GM18502 (cell line): ENCODE data around the gene TMEM179.
"Not testable (repeated sequence)": the region's sequence is repeated elsewhere in the genome, so short reads cannot be mapped to it uniquely, and the experiment has no call there.

ENCODE experiments used
- ATAC-seq: cut with Tn5 transposase; IDR thresholded peaks from one replicate; pipeline ENCODE4 v1.9.1; 2021; ENCODE audit warnings: mild to moderate bottlenecking; ENCODE audit not compliant: unreplicated experiment, poor library complexity

TMEM179 gene

GRCh38 chr14:104589338-104590195 lies 15.0 kb downstream of the TMEM179 start:
- no peak for ATAC-seq

GRCh38 chr14:104588066-104588857 lies 16.3 kb downstream of the TMEM179 start:
- no peak for ATAC-seq

- no peak for ATAC-seq
Observed at GRCh38 chr14:104587641-104588040, 16.9 kb downstream of the TMEM179 start.

- no peak for ATAC-seq
Observed at GRCh38 chr14:104586832-104587620, 17.5 kb downstream of the TMEM179 start.

- ATAC-seq, result no peak
Observed at GRCh38 chr14:104585966-104586697, 18.4 kb downstream of the TMEM179 start.

- no peak for ATAC-seq
Observed at GRCh38 chr14:104584557-104584956, 20.0 kb downstream of the TMEM179 start.

- ATAC-seq, result no peak
Observed at GRCh38 chr14:104583424-104584306, 20.9 kb downstream of the TMEM179 start.

- ATAC-seq, result no peak
Observed at GRCh38 chr14:104582662-104583061, 21.9 kb downstream of the TMEM179 start.

- no peak for ATAC-seq
Observed at GRCh38 chr14:104582005-104582404, 22.6 kb downstream of the TMEM179 start.

GRCh38 chr14:104581521-104581920 lies 23.1 kb downstream of the TMEM179 start:
- no peak for ATAC-seq

- no peak for ATAC-seq
Observed at GRCh38 chr14:104580961-104581360, 23.6 kb downstream of the TMEM179 start.

GRCh38 chr14:104579939-104580338 lies 24.6 kb downstream of the TMEM179 start:
- not testable (repeated sequence) for ATAC-seq

GRCh38 chr14:104579507-104579906 lies 25.1 kb downstream of the TMEM179 start, which contains the start of gene C14orf180:
C14orf180 (plus strand) TSS chr14:104579764; CDS start chr14:104586431, 6,667 bp downstream.
- ATAC-seq, result no peak

- ATAC-seq, result no peak
Observed at GRCh38 chr14:104578321-104578720, 26.3 kb downstream of the TMEM179 start.

- ATAC-seq, result no peak
Observed at GRCh38 chr14:104577847-104578301, 26.7 kb downstream of the TMEM179 start.

GRCh38 chr14:104577426-104577825 lies 27.1 kb downstream of the TMEM179 start:
- no peak for ATAC-seq

- no peak for ATAC-seq
Observed at GRCh38 chr14:104576970-104577332, 27.6 kb downstream of the TMEM179 start.

- no peak for ATAC-seq
Observed at GRCh38 chr14:104576232-104576969, 28.2 kb downstream of the TMEM179 start.
